HUES6 (cell line): ENCODE measurements around the gene MCM9.

Source experiments
- H3K27ac ChIP-seq: 2 replicates; pipeline ENCODE4 v1.7.0; 2013; ENCODE audit warnings: low read depth, mild to moderate bottlenecking, low read length, inconsistent platforms
- H3K27me3 ChIP-seq: 2 replicates; pipeline ENCODE4 v1.6.1; 2013; ENCODE audit warnings: low read length; ENCODE audit not compliant: control insufficient read depth, insufficient read depth
- H3K36me3 ChIP-seq: 2 replicates; pipeline ENCODE4 v1.6.1; 2013; ENCODE audit warnings: low read length; ENCODE audit not compliant: control insufficient read depth, insufficient read depth
- H3K4me1 ChIP-seq: 2 replicates; pipeline ENCODE4 v1.6.1; 2013; ENCODE audit warnings: low read length; ENCODE audit not compliant: control insufficient read depth, insufficient read depth
- H3K4me3 ChIP-seq: 2 replicates; pipeline ENCODE4 v1.5.1; 2013; ENCODE audit warnings: low read depth, low read length
- H3K9ac ChIP-seq: one replicate; pipeline ENCODE4 v1.6.1; 2013; ENCODE audit warnings: mild to moderate bottlenecking, low read length
- H3K9me3 ChIP-seq: 2 replicates; pipeline ENCODE4 v1.6.1; 2013; ENCODE audit warnings: low read depth, low read length; ENCODE audit not compliant: control insufficient read depth, insufficient read depth

Gene MCM9

DNA sequence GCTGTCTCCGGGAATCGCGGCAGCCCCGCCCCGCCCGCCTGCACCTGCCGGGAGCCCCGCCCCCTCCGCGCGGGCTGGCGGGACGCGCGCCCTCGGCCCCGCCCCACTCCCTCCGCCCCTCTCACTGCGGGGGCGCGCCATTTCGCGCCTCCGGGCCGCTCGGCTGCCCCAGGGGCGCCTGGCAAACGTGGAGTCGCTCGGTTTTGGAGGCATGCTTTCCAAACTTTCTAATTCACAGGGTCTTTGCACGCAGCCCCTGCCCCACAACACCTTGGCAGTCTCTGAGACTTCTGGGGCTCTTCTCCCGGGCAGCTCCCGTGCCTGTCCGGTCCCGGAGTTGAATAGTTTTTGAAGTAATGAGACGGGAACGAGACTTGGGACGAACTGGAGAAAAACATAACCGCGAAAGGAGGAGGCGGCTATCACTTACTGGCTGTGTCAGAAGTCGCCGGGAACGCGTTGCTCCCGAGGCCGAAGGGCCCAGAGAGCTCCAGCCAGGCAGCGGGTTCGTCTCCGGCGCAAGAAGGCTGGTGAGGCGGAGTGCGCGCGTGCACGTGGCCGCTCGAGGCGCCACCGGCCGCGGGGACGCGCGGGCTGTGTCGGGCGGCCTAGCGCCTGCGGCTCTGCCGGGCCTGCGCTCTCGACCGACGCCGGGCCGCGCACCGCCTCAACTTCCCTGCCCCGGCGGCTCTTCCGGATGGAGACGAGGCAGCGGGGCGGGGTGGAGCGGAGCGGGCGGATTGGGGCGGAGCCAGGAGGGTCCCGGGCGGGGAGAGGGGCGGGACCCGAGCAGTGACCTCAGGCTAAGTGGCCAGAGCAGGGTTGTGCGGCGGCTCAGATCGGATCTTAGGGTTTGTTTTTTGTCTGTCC is at the start of gene MCM9:
TSS of gene MCM9 (minus strand) at position 699 of the 870 bp plus-strand sequence. CDS start 3,436 bp downstream, outside the sequence.
- H3K9ac ChIP-seq: peak within 1 kb of the TSS; percentile 95
- peaks cover 12% of the 10 kb centered on the region for H3K9me3 ChIP-seq
- H3K36me3 ChIP-seq: peaks cover 21% of the 10 kb centered on the region
- H3K27me3 ChIP-seq: no peaks in the 10 kb centered on the region
- peak within 1 kb of the TSS; percentile 78 for H3K27ac ChIP-seq
- no peaks in the 10 kb centered on the region for H3K4me1 ChIP-seq
- H3K4me3 ChIP-seq: peak within 1 kb of the TSS; percentile 87

DNA sequence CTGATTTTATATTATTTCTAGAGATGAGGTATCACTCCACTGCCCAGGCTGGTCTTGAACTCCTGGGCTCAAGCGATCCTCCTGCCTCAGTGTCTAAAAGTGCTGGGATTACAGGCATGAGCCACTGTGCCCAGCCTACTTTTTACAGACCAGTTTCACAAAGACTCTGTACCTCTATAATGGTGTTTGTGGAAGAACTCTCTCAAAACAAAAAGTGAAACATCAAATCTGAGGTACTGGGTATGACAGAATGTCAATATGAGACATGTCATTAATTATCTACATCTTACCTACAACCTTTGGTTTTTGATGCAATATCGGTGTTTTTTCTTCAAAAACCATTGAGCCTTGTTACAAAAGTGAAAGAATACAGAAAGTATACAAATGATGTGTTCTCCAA is 49.4 kb upstream of the MCM9 start:
- no peak overlapping the region for H3K27ac ChIP-seq
- H3K4me3 ChIP-seq: no peak overlapping the region
- H3K9me3 ChIP-seq: no peaks in the 10 kb centered on the region
- no peaks in the 10 kb centered on the region for H3K27me3 ChIP-seq
- no peaks in the 10 kb centered on the region for H3K4me1 ChIP-seq
- H3K36me3 ChIP-seq: no peaks in the 10 kb centered on the region
- no peak overlapping the region for H3K9ac ChIP-seq

DNA sequence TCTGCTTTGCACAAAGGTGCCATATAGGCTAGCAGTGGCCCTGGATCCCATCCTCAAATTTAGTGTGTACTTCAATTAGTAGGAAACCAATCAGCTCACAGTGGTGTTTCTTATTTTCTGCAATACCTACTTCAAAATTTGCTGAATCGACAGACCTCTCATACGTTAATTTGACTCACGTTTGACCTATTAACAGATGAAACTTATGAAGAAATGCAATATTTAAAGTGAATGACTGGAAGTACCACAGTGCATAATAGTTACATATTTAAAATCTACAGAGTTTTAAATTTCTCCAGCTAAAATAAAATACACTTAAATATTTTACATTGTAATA is 47.6 kb upstream of the MCM9 start:
- Histone ChIP-seq H3K36me3 (peaks cover 8% of the 10 kb centered on the region), H3K9ac (no peak overlapping the region), H3K27ac (no peak overlapping the region), H3K4me1 (no peaks in the 10 kb centered on the region), H3K4me3 (no peak overlapping the region), H3K27me3 (no peaks in the 10 kb centered on the region), H3K9me3 (no peaks in the 10 kb centered on the region)

DNA sequence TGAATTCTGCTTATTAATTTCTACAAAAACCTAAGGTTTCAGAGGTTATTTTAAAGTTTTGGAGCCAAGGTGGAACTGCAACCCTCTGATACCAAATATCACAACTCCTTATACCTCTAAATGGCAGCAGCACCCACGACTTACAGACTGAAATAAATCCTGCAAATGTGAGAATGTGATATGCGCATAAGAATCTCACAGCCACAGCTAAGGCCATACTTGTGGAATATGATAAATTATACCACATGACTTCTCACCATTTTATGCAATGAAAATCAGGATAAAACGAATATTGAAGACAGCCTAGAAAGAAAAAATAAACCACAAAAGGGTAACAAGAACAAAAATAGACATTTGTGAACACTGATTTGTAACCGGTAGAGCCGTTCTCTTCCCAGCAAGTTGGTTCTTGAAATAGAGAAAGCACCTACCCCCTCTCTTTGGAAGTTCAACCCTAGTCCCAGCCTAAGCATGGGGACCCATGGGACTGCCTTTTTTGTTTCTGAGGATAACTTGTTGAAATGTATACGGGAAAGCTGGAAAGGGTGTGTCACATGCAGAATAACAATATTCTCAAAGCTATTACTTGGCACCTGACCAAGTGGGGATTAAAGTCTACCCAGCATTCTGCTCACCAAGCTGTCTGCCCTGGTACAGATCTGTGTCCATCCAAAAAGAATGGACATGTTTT is 47.1 kb upstream of the MCM9 start:
- no peak overlapping the region for H3K9ac ChIP-seq
- no peak overlapping the region for H3K4me3 ChIP-seq
- H3K36me3 ChIP-seq: peaks cover 8% of the 10 kb centered on the region
- H3K27ac ChIP-seq: no peak overlapping the region
- H3K27me3 ChIP-seq: no peaks in the 10 kb centered on the region
- H3K9me3 ChIP-seq: no peaks in the 10 kb centered on the region
- no peaks in the 10 kb centered on the region for H3K4me1 ChIP-seq

DNA sequence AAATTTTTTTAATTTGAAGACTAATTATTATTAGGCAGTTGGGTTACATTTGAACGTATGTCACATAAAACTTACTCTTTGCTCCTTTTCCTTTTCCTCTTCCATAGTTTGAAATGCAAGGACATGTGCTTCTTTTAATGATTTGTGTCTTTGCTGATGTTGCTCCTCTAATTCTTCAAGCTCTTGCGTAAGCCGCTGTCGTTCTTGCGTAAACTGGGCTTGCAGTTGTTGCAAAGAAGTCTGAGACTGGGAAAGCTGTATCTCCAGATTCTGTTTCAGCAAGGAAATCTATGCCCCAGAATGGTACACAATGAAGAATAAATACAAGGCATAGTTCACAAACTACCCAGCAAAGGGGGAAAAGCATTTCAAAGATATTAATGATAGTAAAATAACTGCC is 45.1 kb upstream of the MCM9 start:
- no peak overlapping the region for H3K4me3 ChIP-seq
- no peaks in the 10 kb centered on the region for H3K9me3 ChIP-seq
- H3K36me3 ChIP-seq: peaks cover 8% of the 10 kb centered on the region
- no peaks in the 10 kb centered on the region for H3K4me1 ChIP-seq
- no peak overlapping the region for H3K9ac ChIP-seq
- no peaks in the 10 kb centered on the region for H3K27me3 ChIP-seq
- H3K27ac ChIP-seq: no peak overlapping the region

DNA sequence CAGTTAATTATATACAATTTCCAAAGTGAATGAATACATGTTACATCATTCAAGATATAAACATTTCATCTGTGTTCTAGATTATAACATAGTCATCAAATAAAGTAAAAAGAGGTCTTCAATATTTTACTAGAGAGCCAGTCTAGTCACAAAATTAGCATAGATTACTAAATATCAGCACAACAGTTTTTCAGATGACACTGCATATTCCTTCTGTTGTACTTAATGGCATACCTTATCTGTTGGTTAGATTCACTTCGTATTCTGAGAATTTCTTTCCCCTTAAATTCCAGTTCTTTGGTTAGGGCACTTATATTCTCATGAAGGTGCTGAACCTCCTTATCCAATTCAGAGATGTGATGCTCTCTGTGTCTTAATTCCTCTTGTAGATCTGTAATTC is 39.8 kb upstream of the MCM9 start:
- H3K36me3 ChIP-seq: peaks cover 8% of the 10 kb centered on the region
- H3K4me1 ChIP-seq: peaks cover 4% of the 10 kb centered on the region; the same call in 1 of the 2 replicates
- no peak overlapping the region for H3K9ac ChIP-seq
- no peak overlapping the region for H3K27ac ChIP-seq
- H3K27me3 ChIP-seq: no peaks in the 10 kb centered on the region
- no peak overlapping the region for H3K4me3 ChIP-seq
- no peaks in the 10 kb centered on the region for H3K9me3 ChIP-seq

DNA sequence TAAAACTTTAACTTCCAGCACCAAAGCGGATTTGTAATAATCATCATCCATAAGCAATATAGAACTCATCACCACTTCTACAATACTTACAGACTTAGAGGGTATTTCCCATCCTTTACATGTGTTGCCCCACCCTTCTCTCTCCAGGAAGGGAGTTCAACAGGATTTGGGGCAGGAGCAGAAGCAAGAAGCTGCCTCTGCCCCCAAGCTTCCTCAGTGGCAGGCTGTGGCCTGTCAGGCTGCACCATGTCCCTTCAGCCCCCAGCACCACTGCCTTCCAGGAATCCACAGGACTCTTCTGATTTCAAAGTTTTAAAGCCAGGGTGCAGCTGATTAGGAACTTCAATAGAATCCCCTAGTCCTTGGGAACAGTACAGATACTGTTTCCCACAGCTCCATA is 36.7 kb upstream of the MCM9 start:
- no peak overlapping the region for H3K4me3 ChIP-seq
- H3K9ac ChIP-seq: no peak overlapping the region
- H3K27ac ChIP-seq: no peak overlapping the region
- H3K9me3 ChIP-seq: no peaks in the 10 kb centered on the region
- no peaks in the 10 kb centered on the region; the same call in 1 of the 2 replicates for H3K36me3 ChIP-seq
- peaks cover 4% of the 10 kb centered on the region; the same call in 1 of the 2 replicates for H3K4me1 ChIP-seq
- no peaks in the 10 kb centered on the region for H3K27me3 ChIP-seq

DNA sequence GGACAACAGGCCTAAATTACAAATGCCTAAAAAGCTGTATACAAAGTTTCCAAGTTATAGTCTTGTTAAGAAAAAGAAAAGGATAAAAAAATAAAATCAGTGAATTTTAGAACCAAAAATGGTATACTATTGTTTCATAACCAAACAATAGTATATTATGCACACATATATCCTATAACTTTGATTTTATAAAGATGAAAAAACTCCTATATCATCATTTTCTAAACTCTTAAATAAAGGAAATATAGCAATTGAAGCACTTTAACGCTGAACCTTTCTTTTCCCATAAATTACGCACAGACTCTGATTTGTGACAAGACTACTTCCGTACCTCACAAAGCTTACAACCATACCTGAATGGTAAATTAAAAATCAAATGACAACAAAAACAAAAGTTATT is 35.9 kb upstream of the MCM9 start:
- Histone ChIP-seq H3K4me1 (peaks cover 4% of the 10 kb centered on the region; the same call in 1 of the 2 replicates), H3K27ac (no peak overlapping the region), H3K27me3 (no peaks in the 10 kb centered on the region), H3K9ac (no peak overlapping the region), H3K9me3 (no peaks in the 10 kb centered on the region), H3K36me3 (no peaks in the 10 kb centered on the region; the same call in 1 of the 2 replicates), H3K4me3 (no peak overlapping the region)

DNA sequence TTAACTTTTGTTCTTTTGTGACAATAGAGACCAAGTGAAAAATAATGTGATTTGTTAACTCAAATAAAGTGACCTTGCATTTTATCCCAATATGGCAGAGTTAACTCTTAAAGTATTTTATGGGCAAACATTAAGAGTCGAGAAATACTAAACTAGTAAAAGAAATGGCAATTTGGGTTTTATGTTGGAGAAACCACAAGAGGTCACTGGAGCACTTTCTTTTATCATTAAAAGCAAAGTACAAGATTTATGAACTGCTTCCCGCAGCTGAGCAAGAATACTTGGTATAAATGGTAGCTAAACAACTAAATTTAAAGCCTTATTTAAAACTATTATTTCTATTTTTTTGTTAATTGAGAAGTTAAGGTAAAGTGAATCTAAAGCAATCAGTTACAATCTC is 33.5 kb upstream of the MCM9 start:
- Histone ChIP-seq H3K27ac (no peak overlapping the region), H3K36me3 (no peaks in the 10 kb centered on the region), H3K4me1 (peaks cover 4% of the 10 kb centered on the region; the same call in 1 of the 2 replicates), H3K9me3 (no peaks in the 10 kb centered on the region), H3K9ac (no peak overlapping the region), H3K27me3 (no peaks in the 10 kb centered on the region), H3K4me3 (no peak overlapping the region)

DNA sequence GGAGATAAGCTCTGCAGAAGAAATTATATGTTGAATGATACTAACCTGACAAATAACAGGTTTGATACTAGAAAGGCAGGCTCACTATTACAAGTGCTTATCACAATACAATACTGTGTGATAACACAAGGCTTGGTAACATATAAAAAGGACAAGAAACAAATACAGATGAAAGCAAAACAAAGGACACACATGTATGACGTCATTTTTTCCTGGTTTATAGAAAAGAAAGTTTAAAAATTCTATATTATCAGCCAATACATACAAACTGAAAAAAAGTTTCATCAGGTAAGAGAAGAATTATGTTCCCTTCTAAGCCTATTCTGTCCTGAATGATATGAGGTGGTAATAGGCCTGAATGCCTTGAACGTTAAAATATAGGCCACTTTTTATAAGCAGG is 32.3 kb upstream of the MCM9 start:
- Histone ChIP-seq H3K4me1 (peaks cover 4% of the 10 kb centered on the region; the same call in 1 of the 2 replicates), H3K9ac (no peak overlapping the region), H3K9me3 (no peaks in the 10 kb centered on the region), H3K27ac (no peak overlapping the region), H3K4me3 (no peak overlapping the region), H3K36me3 (no peaks in the 10 kb centered on the region), H3K27me3 (no peaks in the 10 kb centered on the region)

DNA sequence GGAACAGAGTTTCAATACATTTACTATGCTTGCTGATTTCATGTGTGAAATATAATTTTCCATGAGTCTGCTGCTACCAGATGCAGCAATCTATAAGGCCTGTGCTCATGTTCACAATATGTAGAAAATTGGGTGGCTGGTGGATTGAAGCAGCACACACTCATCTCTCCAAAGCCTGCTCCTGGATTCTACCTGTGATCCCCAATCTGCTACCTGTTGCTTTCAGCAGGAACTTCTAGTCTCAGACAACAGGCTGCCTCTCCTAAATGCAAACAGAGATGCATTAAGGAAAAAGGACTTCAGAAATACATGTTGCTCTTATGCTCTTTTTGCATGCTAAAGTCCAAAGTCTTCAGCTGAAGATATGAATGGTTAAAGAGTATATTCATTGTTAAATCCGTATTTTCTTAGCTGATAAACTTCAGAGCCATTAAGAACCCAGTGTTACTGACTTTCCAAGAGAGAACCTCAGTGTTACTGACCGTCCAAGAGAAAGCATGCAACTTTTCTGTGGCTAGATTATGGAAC is 30.9 kb upstream of the MCM9 start:
- Histone ChIP-seq H3K36me3 (no peaks in the 10 kb centered on the region), H3K4me1 (no peaks in the 10 kb centered on the region), H3K9me3 (no peaks in the 10 kb centered on the region), H3K4me3 (no peak overlapping the region), H3K9ac (no peak overlapping the region), H3K27me3 (no peaks in the 10 kb centered on the region), H3K27ac (no peak overlapping the region)
